AG04449 (cell line): ENCODE data around the gene VPS11.

Experiments
- CTCF ChIA-PET: fragments of 350-600 bp; formaldehyde crosslinking; extraction: SDS; loops from one replicate; lab custom pipeline; 2021; ENCODE audit warnings: antibody characterized with exemption; lab: Yijun Ruan, JAX
- POLR2A ChIA-PET: fragments of 400-600, 350-600 bp; formaldehyde crosslinking; extraction: SDS; loops from one replicate; lab custom pipeline; 2020; ENCODE audit warnings: antibody characterized with exemption, inconsistent platforms; lab: Yijun Ruan, JAX
- DNase-seq: peaks from one replicate; pipeline ENCODE4 v3.0.0-alpha.2; 2010; ENCODE audit warnings: low read depth, low spot score
- H3K4me3 ChIP-seq: 2 replicates; pipeline ENCODE4 v1.5.1; 2011; ENCODE audit warnings: low read depth, mild to moderate bottlenecking, control low read depth, low read length
- TF ChIP-seq, protein P1 (sequence below): IDR thresholded peaks from one replicate; pipeline ENCODE4 v1.5.1; 2011; ENCODE audit warnings: mild to moderate bottlenecking, moderate library complexity, low read length, control low read depth, inconsistent platforms; ENCODE audit not compliant: insufficient read depth; ENCODE audit errors: missing control alignments

VPS11 gene

DNA sequence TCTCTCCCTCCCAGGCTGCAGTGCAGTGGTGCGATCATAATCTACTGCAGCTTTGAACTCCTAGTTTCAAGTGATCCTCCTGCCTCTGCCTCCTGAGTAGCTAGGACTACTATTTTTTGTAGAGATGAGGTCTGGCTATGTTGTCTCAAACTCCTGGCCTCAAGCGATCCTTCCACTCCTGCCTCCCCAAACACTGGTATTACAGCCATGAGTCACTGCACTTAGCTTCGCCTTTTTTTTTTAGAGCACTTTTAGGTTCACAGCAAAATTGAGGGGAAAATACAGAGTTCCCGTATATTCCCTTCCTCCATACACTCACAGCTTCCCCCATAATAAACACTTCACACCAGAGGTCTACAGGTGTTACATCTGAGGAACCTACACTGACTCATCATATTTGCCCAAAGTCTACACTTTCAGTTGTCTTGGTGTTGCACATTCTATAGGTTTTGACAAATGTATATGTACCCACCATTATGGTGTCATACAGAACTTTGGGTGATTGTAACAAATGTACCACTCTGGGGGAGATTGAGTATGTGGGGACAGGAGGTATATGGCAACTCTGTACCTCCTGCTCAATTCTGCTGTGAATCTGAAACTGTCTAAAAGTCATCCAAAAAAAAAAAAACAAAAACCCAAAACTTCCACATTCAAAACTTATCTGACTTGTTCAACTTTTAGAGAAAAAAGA, 25.6 kb upstream of the VPS11 start:
- no peak for DNase-seq
- no peak overlapping the region for H3K4me3 ChIP-seq
- ChIA-PET POLR2A (interaction anchor here (0.7 kb wide), 1 partner anchor 17 kb away, joined by 3 read pairs; no protein-coding TSS in a partner anchor), CTCF (interaction anchor here (2.6 to 6.5 kb wide), 2 partner anchors 12 to 14 kb away, joined by 10 to 38 read pairs; partner anchors contain the start of genes HYOU1 and SLC37A4)
- TF ChIP-seq, protein P1, sequence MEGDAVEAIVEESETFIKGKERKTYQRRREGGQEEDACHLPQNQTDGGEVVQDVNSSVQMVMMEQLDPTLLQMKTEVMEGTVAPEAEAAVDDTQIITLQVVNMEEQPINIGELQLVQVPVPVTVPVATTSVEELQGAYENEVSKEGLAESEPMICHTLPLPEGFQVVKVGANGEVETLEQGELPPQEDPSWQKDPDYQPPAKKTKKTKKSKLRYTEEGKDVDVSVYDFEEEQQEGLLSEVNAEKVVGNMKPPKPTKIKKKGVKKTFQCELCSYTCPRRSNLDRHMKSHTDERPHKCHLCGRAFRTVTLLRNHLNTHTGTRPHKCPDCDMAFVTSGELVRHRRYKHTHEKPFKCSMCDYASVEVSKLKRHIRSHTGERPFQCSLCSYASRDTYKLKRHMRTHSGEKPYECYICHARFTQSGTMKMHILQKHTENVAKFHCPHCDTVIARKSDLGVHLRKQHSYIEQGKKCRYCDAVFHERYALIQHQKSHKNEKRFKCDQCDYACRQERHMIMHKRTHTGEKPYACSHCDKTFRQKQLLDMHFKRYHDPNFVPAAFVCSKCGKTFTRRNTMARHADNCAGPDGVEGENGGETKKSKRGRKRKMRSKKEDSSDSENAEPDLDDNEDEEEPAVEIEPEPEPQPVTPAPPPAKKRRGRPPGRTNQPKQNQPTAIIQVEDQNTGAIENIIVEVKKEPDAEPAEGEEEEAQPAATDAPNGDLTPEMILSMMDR, result no peak

DNA sequence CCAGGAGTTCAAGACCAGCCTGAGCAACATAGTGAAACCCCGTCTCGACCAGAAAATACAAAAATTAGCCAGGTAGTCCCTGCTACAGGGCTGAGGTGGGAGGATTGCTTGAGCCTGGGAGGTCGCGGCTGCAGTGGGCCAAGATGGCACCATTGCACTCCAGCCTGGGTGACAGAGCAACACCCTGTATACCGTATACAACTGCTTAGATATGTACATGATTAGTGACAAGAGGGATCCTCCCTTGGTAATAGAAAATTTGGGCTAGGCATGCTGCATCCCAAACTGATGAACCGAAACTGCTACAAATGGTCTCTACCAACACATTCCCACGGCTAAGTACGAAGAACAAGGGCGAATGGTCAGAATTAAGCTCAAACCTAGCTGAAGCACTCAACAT, 24.7 kb upstream of the VPS11 start:
- POLR2A ChIA-PET, result no interaction called here
- no peak for DNase-seq
- TF ChIP-seq, protein P1, result no peak
- CTCF ChIA-PET, result interaction anchor here (0.8 to 6.5 kb wide), 4 partner anchors 8 to 13 kb away, joined by 3 to 38 read pairs (median 10); partner anchors contain the start of genes HYOU1 and SLC37A4
- no peak overlapping the region for H3K4me3 ChIP-seq

DNA sequence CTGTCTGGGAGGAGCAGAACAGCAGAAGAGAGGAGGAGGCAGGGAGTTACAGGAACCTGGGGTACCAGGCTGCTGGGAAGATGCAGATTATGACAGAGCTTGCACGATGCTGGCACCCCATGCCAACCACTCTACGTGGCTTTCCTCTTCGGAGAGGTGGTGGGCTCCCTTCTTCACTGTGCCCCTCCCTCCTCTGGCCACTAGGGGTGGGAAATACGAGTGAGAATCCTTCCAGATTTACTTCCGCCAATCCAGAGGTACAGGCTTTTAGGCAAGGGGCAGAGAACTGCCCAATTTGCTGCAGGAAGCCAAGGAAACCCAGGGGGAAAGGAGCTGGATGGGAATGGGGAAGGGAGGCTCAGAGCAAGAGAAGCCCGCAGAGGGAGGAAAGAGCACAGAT, 22.9 kb upstream of the VPS11 start:
- no peak overlapping the region for H3K4me3 ChIP-seq
- CTCF ChIA-PET, result interaction anchor here (1.0 to 6.5 kb wide), 4 partner anchors 11 to 14 kb away, joined by 4 to 38 read pairs (median 8); partner anchors contain the start of genes HYOU1 and SLC37A4
- POLR2A ChIA-PET, result interaction anchor here (0.6 kb wide), 1 partner anchor 23 kb away, joined by 4 read pairs; the partner anchor contains the start of gene VPS11
- no peak for DNase-seq
- TF ChIP-seq, protein P1, result no peak

DNA sequence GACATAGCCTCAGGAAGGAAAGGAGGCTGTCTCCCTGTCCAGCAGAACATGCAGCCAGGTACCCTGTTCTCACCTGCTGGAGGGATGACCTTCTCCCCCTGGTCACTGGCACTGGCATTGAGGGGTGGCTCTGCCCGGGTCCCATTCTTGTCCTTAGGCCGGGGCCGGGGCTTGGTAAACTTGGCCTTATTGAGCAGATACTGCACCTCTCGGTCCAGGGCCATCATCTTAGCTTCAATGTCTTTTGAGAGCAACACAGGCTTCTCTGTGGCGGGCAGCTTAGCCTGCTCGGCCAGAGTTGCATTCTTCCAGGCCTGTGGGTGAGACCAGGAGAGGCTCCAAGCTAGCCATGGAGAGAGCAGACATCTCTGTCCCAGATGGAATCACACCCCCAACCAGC, 21.1 kb upstream of the VPS11 start:
- TF ChIP-seq, protein P1, result no peak
- no peak for DNase-seq
- ChIA-PET CTCF (interaction anchor here (1.1 to 2.3 kb wide), 3 partner anchors 9 to 15 kb away, joined by 4 to 13 read pairs (median 6); partner anchors contain the start of gene HYOU1), POLR2A (interaction anchor here (1.1 kb wide), 1 partner anchor 9 kb away, joined by 3 read pairs; no protein-coding TSS in a partner anchor)
- no peak overlapping the region for H3K4me3 ChIP-seq

DNA sequence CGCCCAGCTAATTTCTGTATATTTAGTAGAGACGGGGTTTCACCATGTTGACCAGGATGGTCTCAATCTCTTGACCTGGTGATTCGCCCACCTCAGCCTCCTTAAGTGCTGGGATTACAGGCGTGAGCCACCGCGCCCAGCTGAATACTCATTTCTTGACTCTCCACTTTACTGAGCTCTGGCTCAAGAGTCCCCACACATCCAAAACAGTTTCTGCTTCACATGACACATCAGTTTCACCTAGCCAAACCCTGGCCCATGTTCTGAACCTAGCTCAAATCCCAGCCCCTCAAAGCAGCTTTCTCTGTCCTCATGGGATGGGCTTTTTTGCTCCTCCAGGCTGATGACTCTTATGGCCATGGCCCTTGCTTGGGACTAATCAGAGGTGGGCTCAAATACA, 20.4 kb upstream of the VPS11 start:
- TF ChIP-seq, protein P1, result no peak
- H3K4me3 ChIP-seq, result no peak overlapping the region
- ChIA-PET CTCF (interaction anchor here (0.6 to 2.3 kb wide), 5 partner anchors 8 to 16 kb away, joined by 3 to 13 read pairs (median 4); partner anchors contain the start of gene HYOU1), POLR2A (interaction anchor here (1.1 kb wide), 1 partner anchor 49 kb away, joined by 3 read pairs; no protein-coding TSS in a partner anchor)
- no peak for DNase-seq

DNA sequence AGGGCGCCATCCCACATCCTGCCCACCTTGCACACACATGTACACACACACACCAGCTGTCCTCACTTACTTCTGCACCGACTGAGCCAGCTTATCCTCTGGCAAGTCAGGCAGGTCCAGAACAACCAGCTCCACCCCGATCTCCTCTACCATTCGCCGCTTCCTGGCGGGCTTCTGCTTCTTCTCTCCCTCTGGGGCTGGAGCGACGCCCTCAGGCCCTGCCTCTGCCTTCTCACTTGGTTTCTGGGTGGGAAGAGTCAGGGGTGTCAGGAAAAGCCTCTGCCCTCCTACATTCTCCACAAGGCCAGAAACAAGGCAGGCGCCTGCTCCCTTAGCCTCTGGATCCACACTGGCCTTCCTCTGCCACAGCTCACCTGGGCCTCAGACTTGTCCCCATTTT, 19.0 kb upstream of the VPS11 start:
- POLR2A ChIA-PET, result interaction anchor here (1.1 kb wide), 1 partner anchor 47 kb away, joined by 3 read pairs; no protein-coding TSS in a partner anchor
- TF ChIP-seq, protein P1, result no peak
- DNase-seq, result no peak
- H3K4me3 ChIP-seq, result no peak overlapping the region
- CTCF ChIA-PET, result interaction anchor here (1.3 to 2.3 kb wide), 3 partner anchors 8 to 148 kb away, joined by 3 to 13 read pairs (median 6); partner anchors contain the start of gene HYOU1
